K562 (cell line): ENCODE results near the gene RIPK4. TPM values are rescaled to one million over a fixed set of nuclear protein-coding genes. Genes with fewer than 3 reads are reported as not detected.

ENCODE experiments used
- ATAC-seq: fragments of 200-7000 bp; cut with Tn5 transposase; 3 replicates; pipeline ENCODE4 v1.9.1; 2020; ENCODE audit warnings: moderate library complexity
- BruUV-seq: library from RNA; stranded (reverse); fragments of 400-500 nt; replicated peaks from 2 replicates; lab custom pipeline; 2021; lab: Mats Ljungman, UMichigan
- CTCF ChIA-PET: fragments of 300-600 bp; formaldehyde crosslinking; extraction: SDS; loops from one replicate; lab custom pipeline; 2021; ENCODE audit warnings: low intra/inter-chr PET ratio; lab: Yijun Ruan, JAX
- POLR2A ChIA-PET: fragments of 300-600, 350-650 bp; sonication (Branson Sonifier 250); formaldehyde crosslinking; extraction: SDS; loops from one replicate; lab custom pipeline; 2021; ENCODE audit warnings: antibody characterized with exemption, inconsistent platforms; lab: Yijun Ruan, JAX
- DNase-seq, 4 experiments: peaks; one replicate each; pipeline versions ENCODE4 v3.0.0 to v3.0.0-alpha.2; 2011 to 2018; ENCODE audit warnings: low spot score in 3 of 4, mixed read lengths in 3 of 4; ENCODE audit errors: extremely low read depth in 1 of 4
- FAIRE-seq: peaks from 2 replicates; lab custom pipeline; 2011; peaks lifted over from hg19 to GRCh38; lab: Jason Lieb, UNC
- H2AFZ ChIP-seq: 2 replicates; pipeline ENCODE4 v1.6.0; 2011; ENCODE audit warnings: low read depth, low read length, control low read depth, inconsistent platforms
- H3K27ac ChIP-seq: fragments of 200-600 bp; 3 replicates; pipeline ENCODE4 v1.8.0; 2011; ENCODE audit warnings: low read depth, mild to moderate bottlenecking, control low read depth, inconsistent platforms, low read length, moderate library complexity, mixed read lengths; ENCODE audit errors: extremely low read depth
- H3K27me3 ChIP-seq, 2 experiments: fragments of 300-600 bp in 1 of 2; 2 replicates in 1 of 2; 3 replicates in 1 of 2; pipeline versions ENCODE4 v1.6.0 to v1.8.0; 2011; ENCODE audit warnings: inconsistent platforms in 2 of 2, low read length in 2 of 2, mild to moderate bottlenecking in 1 of 2, mixed read lengths in 1 of 2, moderate library complexity in 1 of 2; ENCODE audit not compliant: control insufficient read depth in 2 of 2, insufficient read depth in 2 of 2
- H3K36me3 ChIP-seq: fragments of 300-600 bp; 3 replicates; pipeline ENCODE4 v1.8.0; 2011; ENCODE audit warnings: mild to moderate bottlenecking, low read length, inconsistent platforms; ENCODE audit not compliant: control insufficient read depth, insufficient read depth
- H3K4me1 ChIP-seq, 2 experiments: fragments of 200-600 bp in 1 of 2; replicated peaks in 1 of 2; 2 replicates in 1 of 2; 3 replicates in 1 of 2; pipeline versions ENCODE4 v1.5.1 to v1.8.0; 2011; ENCODE audit warnings: inconsistent platforms in 2 of 2, low read length in 2 of 2, mild to moderate bottlenecking in 1 of 2, mixed read lengths in 1 of 2, moderate library complexity in 1 of 2; ENCODE audit not compliant: control insufficient read depth in 2 of 2, insufficient read depth in 2 of 2
- H3K4me2 ChIP-seq: 2 replicates; pipeline ENCODE4 v1.6.1; 2011; ENCODE audit warnings: low read length, control low read depth, inconsistent platforms, mixed read lengths; ENCODE audit not compliant: insufficient read depth
- H3K4me3 ChIP-seq: fragments of 200-600 bp; sonication (generic), shearing (Covaris generic); 2 replicates; pipeline ENCODE4 v1.5.1; 2016; ENCODE audit warnings: control low read depth, inconsistent platforms
- H3K79me2 ChIP-seq: fragments of 200-600 bp; 3 replicates; pipeline ENCODE4 v1.8.0; 2011; ENCODE audit warnings: low read length, inconsistent platforms; ENCODE audit not compliant: control insufficient read depth, insufficient read depth
- H3K9ac ChIP-seq, 2 experiments: 2 replicates each; pipeline versions ENCODE4 v1.6.0 to v1.6.1; 2011; ENCODE audit warnings: low read depth in 2 of 2, low read length in 2 of 2, control low read depth in 1 of 2, inconsistent platforms in 1 of 2, mild to moderate bottlenecking in 1 of 2, mixed read lengths in 1 of 2; ENCODE audit not compliant: insufficient read depth in 1 of 2
- H3K9me1 ChIP-seq: one replicate; pipeline ENCODE4 v1.6.0; 2011; ENCODE audit warnings: inconsistent platforms, mild to moderate bottlenecking, low read length, moderate library complexity; ENCODE audit not compliant: control insufficient read depth, insufficient read depth
- H3K9me3 ChIP-seq: replicated peaks from 2 replicates; pipeline ENCODE4 v1.5.1; 2011; ENCODE audit warnings: low read depth, low read length, inconsistent platforms; ENCODE audit not compliant: control insufficient read depth, insufficient read depth
- H4K20me1 ChIP-seq: replicated peaks from 2 replicates; pipeline ENCODE4 v1.6.1; 2011; ENCODE audit warnings: low read length, inconsistent platforms, mixed read lengths; ENCODE audit not compliant: control insufficient read depth, insufficient read depth
- HNRNPL ChIP-seq: fragments of 200-400 bp; formaldehyde crosslinking; IDR thresholded peaks from 2 replicates; pipeline ENCODE4 v1.6.1; 2017; ENCODE audit warnings: low read depth, mild to moderate bottlenecking, low read length
- STAT5A ChIP-seq: IDR thresholded peaks from 2 replicates; pipeline ENCODE4 v1.6.1; 2012; ENCODE audit warnings: low read length, inconsistent platforms, borderline replicate concordance
- WGBS: fragments of 100-300 bp; shearing (Covaris generic); methylation state at CpG from one replicate; pipeline ENCODE4 v1.1.6; 2016; ENCODE audit warnings: low coverage, mixed read lengths; ENCODE audit not compliant: insufficient coverage; ENCODE audit errors: missing lambda C conversion rate; 5-methylcytosine and 5-hydroxymethylcytosine counted together
- in situ Hi-C: fragments of 300-500 bp; cut with MboI; formaldehyde crosslinking; loops from 4 replicates; pipeline ENCODE4 v1.15.0; 2018; ENCODE audit warnings: inconsistent platforms, mixed read lengths
- intact Hi-C: fragments of 100-400 bp; cut with micrococcal nuclease; formaldehyde crosslinking; loops from 2 replicates; pipeline ENCODE4 v1.14.2; 2022
- polyA plus RNA-seq, 8 experiments: library from polyadenylated mRNA; depleted of rRNA in 4 of 8; stranded (reverse) in 5 of 8; unstranded in 3 of 8; fragments of >200 nt; fragmentation: Nextera tagmentation in 2 of 8; fragmentation: Illumina TruSeq in 1 of 8; extraction: Ambion mirVana in 2 of 8; extraction: Trizol in 1 of 8; gene quantifications; 2 replicates each; pipeline versions ENCODE4 v1.2.1 to v1.2.3, GENCODE V29; 2011 to 2014; ENCODE audit warnings: inconsistent platforms in 1 of 8, missing spikeins in 1 of 8
- total RNA-seq, 7 experiments: library from RNA; depleted of rRNA in 6 of 7; stranded (reverse); fragments of >200 nt in 6 of 7; fragmentation: Illumina TruSeq in 2 of 7; extraction: Trizol in 2 of 7; gene quantifications; 2 replicates each; pipeline versions ENCODE4 v1.2.1 to v1.2.3, GENCODE V29; 2011 to 2021; ENCODE audit warnings: low replicate concordance in 1 of 7
- TF ChIP-seq, protein P1 (sequence below): fragments of 450-650 bp; formaldehyde crosslinking; IDR thresholded peaks from 2 replicates; pipeline ENCODE4 v1.4.0; 2020; ENCODE audit warnings: mild to moderate bottlenecking, moderate library complexity

RIPK4 gene
- total and polyA plus RNA-seq, 9 of the 15 experiments (the other 6 are each of a cell fraction or from before 2014, with no cell fraction given): not detected

- Histone ChIP-seq H3K9me3 (no peaks in the 10 kb centered on the region), H3K9ac (no peak overlapping the region), H3K27ac (no peak overlapping the region), H3K4me2 (no peak overlapping the region), H3K36me3 (no peaks in the 10 kb centered on the region), H3K79me2 (no peaks in the 10 kb centered on the region), H3K27me3 (peaks cover 54 to 80% of the 10 kb centered on the region in 2 experiments), H3K9me1 (no peaks in the 10 kb centered on the region), H3K4me3 (no peak overlapping the region), H4K20me1 (no peaks in the 10 kb centered on the region), H3K4me1 (no peaks in the 10 kb centered on the region; a peak in 2 of 5 replicates), H2AFZ (no peak overlapping the region)
- intact Hi-C loops (no loop called here), in situ Hi-C loops (no loop called here)
- WGBS: 0% methylated on average over 7 of the region's 7 CpGs
- no peak for DNase-seq
- no peak for ATAC-seq
- no peak for TF ChIP-seq STAT5A
- TF ChIP-seq HNRNPL: no peak
- TF ChIP-seq, protein P1, sequence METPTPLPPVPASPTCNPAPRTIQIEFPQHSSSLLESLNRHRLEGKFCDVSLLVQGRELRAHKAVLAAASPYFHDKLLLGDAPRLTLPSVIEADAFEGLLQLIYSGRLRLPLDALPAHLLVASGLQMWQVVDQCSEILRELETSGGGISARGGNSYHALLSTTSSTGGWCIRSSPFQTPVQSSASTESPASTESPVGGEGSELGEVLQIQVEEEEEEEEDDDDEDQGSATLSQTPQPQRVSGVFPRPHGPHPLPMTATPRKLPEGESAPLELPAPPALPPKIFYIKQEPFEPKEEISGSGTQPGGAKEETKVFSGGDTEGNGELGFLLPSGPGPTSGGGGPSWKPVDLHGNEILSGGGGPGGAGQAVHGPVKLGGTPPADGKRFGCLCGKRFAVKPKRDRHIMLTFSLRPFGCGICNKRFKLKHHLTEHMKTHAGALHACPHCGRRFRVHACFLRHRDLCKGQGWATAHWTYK (CRISPR knock-in tag): no peak
- BruUV-seq: no TSS peak
- ChIA-PET POLR2A (interaction anchor here (1.2 kb wide), 1 partner anchor 13 kb away, joined by 3 read pairs; no protein-coding TSS in a partner anchor), CTCF (no interaction called here)
- no peak for FAIRE-seq
Measured at GRCh38 chr21:41764558-41765419, 2.1 kb downstream of the RIPK4 start.
